ENCODE data around the gene KLRF1.

GRCh38 chr12:9792185-9792900 lies 34.9 kb upstream of the KLRF1 start:
- TF ChIP-seq, protein P1, sequence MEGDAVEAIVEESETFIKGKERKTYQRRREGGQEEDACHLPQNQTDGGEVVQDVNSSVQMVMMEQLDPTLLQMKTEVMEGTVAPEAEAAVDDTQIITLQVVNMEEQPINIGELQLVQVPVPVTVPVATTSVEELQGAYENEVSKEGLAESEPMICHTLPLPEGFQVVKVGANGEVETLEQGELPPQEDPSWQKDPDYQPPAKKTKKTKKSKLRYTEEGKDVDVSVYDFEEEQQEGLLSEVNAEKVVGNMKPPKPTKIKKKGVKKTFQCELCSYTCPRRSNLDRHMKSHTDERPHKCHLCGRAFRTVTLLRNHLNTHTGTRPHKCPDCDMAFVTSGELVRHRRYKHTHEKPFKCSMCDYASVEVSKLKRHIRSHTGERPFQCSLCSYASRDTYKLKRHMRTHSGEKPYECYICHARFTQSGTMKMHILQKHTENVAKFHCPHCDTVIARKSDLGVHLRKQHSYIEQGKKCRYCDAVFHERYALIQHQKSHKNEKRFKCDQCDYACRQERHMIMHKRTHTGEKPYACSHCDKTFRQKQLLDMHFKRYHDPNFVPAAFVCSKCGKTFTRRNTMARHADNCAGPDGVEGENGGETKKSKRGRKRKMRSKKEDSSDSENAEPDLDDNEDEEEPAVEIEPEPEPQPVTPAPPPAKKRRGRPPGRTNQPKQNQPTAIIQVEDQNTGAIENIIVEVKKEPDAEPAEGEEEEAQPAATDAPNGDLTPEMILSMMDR (IDR thresholded peaks at IDR 0.05; ENCODE audit: insufficient read depth, low read length) = no peak
- TF ChIP-seq, protein P2, sequence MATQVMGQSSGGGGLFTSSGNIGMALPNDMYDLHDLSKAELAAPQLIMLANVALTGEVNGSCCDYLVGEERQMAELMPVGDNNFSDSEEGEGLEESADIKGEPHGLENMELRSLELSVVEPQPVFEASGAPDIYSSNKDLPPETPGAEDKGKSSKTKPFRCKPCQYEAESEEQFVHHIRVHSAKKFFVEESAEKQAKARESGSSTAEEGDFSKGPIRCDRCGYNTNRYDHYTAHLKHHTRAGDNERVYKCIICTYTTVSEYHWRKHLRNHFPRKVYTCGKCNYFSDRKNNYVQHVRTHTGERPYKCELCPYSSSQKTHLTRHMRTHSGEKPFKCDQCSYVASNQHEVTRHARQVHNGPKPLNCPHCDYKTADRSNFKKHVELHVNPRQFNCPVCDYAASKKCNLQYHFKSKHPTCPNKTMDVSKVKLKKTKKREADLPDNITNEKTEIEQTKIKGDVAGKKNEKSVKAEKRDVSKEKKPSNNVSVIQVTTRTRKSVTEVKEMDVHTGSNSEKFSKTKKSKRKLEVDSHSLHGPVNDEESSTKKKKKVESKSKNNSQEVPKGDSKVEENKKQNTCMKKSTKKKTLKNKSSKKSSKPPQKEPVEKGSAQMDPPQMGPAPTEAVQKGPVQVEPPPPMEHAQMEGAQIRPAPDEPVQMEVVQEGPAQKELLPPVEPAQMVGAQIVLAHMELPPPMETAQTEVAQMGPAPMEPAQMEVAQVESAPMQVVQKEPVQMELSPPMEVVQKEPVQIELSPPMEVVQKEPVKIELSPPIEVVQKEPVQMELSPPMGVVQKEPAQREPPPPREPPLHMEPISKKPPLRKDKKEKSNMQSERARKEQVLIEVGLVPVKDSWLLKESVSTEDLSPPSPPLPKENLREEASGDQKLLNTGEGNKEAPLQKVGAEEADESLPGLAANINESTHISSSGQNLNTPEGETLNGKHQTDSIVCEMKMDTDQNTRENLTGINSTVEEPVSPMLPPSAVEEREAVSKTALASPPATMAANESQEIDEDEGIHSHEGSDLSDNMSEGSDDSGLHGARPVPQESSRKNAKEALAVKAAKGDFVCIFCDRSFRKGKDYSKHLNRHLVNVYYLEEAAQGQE (IDR thresholded peaks at IDR 0.05; ENCODE audit: insufficient replicate concordance, low read depth) = no peak
- TF ChIP-seq POLR2AphosphoS5 (IDR thresholded peaks at IDR 0.05; ENCODE audit: low read depth) (no peak), GABPA (IDR thresholded peaks at IDR 0.05; ENCODE audit: low read depth) (no peak)
